Vagina (tissue), 2 donors: ENCODE data around the gene PCNX2.

Experiments
- POLR2A ChIP-seq, 2 donors: fragments of 450-650 bp; IDR thresholded peaks; one replicate each; pipeline ENCODE4 v1.6.1; 2017; ENCODE audit warnings: antibody characterized with exemption in 2 of 2, mild to moderate bottlenecking in 2 of 2, moderate library complexity in 2 of 2
- TF ChIP-seq, protein P1 (sequence below), 3 experiments: fragments of 450-650 bp in 2 of 3; fragments of 200-600 bp in 1 of 3; sonication (generic) in 1 of 3; IDR thresholded peaks; one replicate each; pipeline ENCODE4 v1.5.1; 2017 to 2019; ENCODE audit warnings: antibody characterized with exemption in 3 of 3, mild to moderate bottlenecking in 2 of 3, moderate library complexity in 2 of 3

DNA sequence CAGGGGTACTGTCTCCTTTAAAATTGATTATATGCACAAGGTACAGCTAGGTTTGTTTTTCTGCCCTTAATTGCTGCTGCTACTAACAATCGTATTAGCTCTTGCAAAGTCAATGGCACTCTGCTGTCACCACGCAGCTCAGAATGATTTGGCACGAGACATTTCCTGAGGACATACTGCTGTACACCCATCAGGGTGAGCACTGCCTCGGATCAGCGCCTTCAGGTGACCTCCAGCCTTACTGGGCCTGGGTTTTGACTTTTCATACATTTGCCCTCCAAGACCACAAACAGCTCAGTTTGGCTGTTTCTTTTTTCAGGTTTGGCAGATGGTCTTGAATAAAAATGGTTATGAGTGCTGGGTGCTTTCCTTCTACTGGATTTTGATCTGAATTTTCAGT, 234.3 kb downstream of the PCNX2 start:
- TF ChIP-seq, protein P1, sequence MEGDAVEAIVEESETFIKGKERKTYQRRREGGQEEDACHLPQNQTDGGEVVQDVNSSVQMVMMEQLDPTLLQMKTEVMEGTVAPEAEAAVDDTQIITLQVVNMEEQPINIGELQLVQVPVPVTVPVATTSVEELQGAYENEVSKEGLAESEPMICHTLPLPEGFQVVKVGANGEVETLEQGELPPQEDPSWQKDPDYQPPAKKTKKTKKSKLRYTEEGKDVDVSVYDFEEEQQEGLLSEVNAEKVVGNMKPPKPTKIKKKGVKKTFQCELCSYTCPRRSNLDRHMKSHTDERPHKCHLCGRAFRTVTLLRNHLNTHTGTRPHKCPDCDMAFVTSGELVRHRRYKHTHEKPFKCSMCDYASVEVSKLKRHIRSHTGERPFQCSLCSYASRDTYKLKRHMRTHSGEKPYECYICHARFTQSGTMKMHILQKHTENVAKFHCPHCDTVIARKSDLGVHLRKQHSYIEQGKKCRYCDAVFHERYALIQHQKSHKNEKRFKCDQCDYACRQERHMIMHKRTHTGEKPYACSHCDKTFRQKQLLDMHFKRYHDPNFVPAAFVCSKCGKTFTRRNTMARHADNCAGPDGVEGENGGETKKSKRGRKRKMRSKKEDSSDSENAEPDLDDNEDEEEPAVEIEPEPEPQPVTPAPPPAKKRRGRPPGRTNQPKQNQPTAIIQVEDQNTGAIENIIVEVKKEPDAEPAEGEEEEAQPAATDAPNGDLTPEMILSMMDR (IDR thresholded peaks at IDR 0.05), result no peak
- no peak for TF ChIP-seq POLR2A (IDR thresholded peaks at IDR 0.05)
